ENCODE results near the gene RNF208.

DNA sequence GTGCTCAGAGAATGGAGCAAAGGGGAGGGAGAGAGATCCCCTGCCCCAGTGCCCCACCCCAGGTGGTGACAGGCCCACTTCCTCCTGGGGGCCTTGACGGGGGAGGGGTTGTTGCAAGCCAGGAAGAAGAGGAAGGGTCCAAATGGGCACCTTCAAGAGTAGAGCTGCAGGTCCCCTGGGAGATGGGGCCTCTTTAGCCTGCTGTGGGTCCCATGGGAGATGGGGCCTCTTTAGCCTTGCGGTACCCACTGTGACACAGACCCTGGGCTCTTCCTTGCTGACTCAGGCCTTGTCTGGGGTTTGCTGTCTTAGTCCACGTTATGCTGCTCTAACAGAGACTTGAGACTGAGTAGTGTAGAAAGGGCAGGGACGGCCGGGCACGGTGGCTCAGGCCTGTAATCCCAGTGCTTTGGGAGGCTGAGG is 45.9 kb upstream of the RNF208 start:
- TF ChIP-seq, protein P1, sequence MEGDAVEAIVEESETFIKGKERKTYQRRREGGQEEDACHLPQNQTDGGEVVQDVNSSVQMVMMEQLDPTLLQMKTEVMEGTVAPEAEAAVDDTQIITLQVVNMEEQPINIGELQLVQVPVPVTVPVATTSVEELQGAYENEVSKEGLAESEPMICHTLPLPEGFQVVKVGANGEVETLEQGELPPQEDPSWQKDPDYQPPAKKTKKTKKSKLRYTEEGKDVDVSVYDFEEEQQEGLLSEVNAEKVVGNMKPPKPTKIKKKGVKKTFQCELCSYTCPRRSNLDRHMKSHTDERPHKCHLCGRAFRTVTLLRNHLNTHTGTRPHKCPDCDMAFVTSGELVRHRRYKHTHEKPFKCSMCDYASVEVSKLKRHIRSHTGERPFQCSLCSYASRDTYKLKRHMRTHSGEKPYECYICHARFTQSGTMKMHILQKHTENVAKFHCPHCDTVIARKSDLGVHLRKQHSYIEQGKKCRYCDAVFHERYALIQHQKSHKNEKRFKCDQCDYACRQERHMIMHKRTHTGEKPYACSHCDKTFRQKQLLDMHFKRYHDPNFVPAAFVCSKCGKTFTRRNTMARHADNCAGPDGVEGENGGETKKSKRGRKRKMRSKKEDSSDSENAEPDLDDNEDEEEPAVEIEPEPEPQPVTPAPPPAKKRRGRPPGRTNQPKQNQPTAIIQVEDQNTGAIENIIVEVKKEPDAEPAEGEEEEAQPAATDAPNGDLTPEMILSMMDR (IDR thresholded peaks at IDR 0.05), result no peak
- no peak for TF ChIP-seq ZFX (IDR thresholded peaks at IDR 0.05; ENCODE audit: borderline replicate concordance)

All from 22Rv1 (cell line).